Measurements from ENCODE around the gene SORBS1. TPM values are rescaled to one million over a fixed set of nuclear protein-coding genes. Genes with fewer than 3 reads are reported as not detected.

SORBS1 gene
- total and polyA plus RNA-seq, 2 donors (not counting 1 experiment from before 2014, with no cell fraction given) = 0.21 to 1.5 TPM

GRCh38 chr10:95440756-95441546, 120.2 kb downstream of the SORBS1 start:
- H3K4me3 ChIP-seq (ENCODE audit: control extremely low read depth in 1 of 5, extremely low read depth in 1 of 5, insufficient read depth in 1 of 5, low read depth in 2 of 5, low read length in 4 of 5) = no peak overlapping the region
- CTCF ChIA-PET = interaction anchor here (7.3 kb wide), 1 partner anchor 10 kb away, joined by 59 read pairs; no protein-coding TSS in a partner anchor
- Mint-ChIP-seq H3K27ac (no peak overlapping the region), H3K27me3 (peaks cover 16% of the 10 kb centered on the region), H3K4me3 (no peak overlapping the region), H3K4me1 (no peaks in the 10 kb centered on the region), H3K9me3 (ENCODE audit: insufficient read depth) (no peaks in the 10 kb centered on the region)
- H3K79me2 ChIP-seq (ENCODE audit: control insufficient read depth, insufficient read depth, low read length) = no peaks in the 10 kb centered on the region
- TF ChIP-seq EZH2 (IDR thresholded peaks at IDR 0.05; ENCODE audit: borderline replicate concordance, insufficient read depth, low read depth, low read length, poor library complexity, severe bottlenecking) = no peak
- no peak for TF ChIP-seq CTCF (IDR thresholded peaks at IDR 0.05)
- 86% methylated on average over 2 of the region's 7 CpGs for WGBS (ENCODE audit: insufficient coverage)
- H3K27me3 ChIP-seq (replicated peaks in 1 of 4; ENCODE audit: control extremely low read depth in 1 of 4, control insufficient read depth in 3 of 4, insufficient read depth in 4 of 4, low read length in 3 of 4) = peaks cover 0 to 7% (median 1%) of the 10 kb centered on the region in 4 experiments
- ATAC-seq (ENCODE audit: low read depth) (no peak), DNase-seq (no peak)
- no peaks in the 10 kb centered on the region for H3K36me3 ChIP-seq (replicated peaks in 1 of 2; ENCODE audit: control extremely low read depth in 1 of 2, control insufficient read depth in 1 of 2, extremely low read depth in 1 of 2, insufficient read depth in 2 of 2, low read length in 1 of 2)
- no peak overlapping the region for H3K9ac ChIP-seq (ENCODE audit: low read length)
- POLR2A ChIA-PET = no interaction called here
- H3K27ac ChIP-seq (ENCODE audit: low read length in 2 of 2) = no peak overlapping the region
- H3K4me2 ChIP-seq (replicated peaks; ENCODE audit: low read depth, low read length, poor library complexity, severe bottlenecking) = no peak overlapping the region
- no peaks in the 10 kb centered on the region for H4K20me1 ChIP-seq (ENCODE audit: control insufficient read depth, insufficient read depth, low read length, poor library complexity, severe bottlenecking)
- no peaks in the 10 kb centered on the region for H3K4me1 ChIP-seq (ENCODE audit: control insufficient read depth in 2 of 2, insufficient read depth in 2 of 2, low read length in 2 of 2)
- H2AFZ ChIP-seq (ENCODE audit: insufficient read depth, low read depth, low read length, poor library complexity, severe bottlenecking) = no peak overlapping the region
- intact Hi-C loops (cut with micrococcal nuclease) = loop anchor here (10.0 kb wide), 1 partner anchor 806 kb away; no protein-coding TSS in a partner anchor
- H3K9me3 ChIP-seq (ENCODE audit: control extremely low read depth in 1 of 3, control insufficient read depth in 2 of 3, insufficient read depth in 1 of 3, low read length in 2 of 3) = no peaks in the 10 kb centered on the region
